Anterior cingulate cortex (tissue), 58 donors: ENCODE measurements around the gene NPY4R2.
"Not testable (repeated sequence)": the region's sequence is repeated elsewhere in the genome, so short reads cannot be mapped to it uniquely, and the experiment has no call there.

Experiments used
- DNase-seq, 58 donors: peaks; one replicate each; lab custom pipeline; 2025; lab: John Stamatoyannopoulos, UW

NPY4R2 gene, protein sequence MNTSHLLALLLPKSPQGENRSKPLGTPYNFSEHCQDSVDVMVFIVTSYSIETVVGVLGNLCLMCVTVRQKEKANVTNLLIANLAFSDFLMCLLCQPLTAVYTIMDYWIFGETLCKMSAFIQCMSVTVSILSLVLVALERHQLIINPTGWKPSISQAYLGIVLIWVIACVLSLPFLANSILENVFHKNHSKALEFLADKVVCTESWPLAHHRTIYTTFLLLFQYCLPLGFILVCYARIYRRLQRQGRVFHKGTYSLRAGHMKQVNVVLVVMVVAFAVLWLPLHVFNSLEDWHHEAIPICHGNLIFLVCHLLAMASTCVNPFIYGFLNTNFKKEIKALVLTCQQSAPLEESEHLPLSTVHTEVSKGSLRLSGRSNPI

DNA sequence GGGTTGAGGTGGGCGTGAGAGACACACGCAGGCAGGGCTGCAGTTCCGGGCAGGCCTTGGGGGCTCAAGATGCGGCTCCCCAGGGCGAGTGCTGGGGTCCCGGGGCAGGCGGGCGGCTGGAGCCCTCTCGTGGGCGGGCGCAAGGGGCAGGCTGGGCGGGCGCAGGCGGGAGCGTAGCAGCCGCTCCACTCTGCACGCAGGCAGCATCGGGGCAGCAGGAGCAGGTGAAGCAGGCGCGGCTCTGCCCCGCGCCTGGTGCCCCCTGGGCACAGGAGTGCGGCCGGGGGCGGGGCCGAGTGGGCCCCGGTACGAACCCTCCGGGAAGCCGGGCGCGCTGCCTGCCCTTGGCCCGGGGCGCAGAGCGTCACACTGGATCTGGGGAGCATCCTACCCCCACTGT lies at the start of gene NPY4R2:
TSS of gene NPY4R2 (plus strand) at position 188 of the 400 bp plus-strand sequence. CDS start 3,326 bp downstream, outside the sequence.
- DNase-seq: not testable (repeated sequence)

DNA sequence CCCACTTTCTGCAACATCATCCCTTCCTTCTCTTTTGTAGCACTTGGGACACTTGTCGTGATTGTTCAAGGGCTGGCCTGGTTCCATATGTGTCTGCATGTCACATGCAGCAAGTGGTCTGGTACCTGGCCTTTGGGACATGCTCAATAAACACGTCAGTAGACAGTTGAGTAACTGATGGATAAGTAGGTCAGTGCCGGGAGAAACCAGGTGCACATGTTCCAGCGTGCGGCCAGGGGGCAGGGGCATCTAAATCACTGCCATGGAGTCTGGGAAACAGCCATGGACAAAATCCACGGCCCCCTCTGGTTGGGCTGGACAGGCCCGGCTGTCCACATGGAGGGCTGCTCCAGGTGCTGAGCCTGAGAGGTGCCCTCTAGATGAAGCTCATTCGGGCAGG lies 47.6 kb upstream of the NPY4R2 start:
- not testable (repeated sequence) for DNase-seq

DNA sequence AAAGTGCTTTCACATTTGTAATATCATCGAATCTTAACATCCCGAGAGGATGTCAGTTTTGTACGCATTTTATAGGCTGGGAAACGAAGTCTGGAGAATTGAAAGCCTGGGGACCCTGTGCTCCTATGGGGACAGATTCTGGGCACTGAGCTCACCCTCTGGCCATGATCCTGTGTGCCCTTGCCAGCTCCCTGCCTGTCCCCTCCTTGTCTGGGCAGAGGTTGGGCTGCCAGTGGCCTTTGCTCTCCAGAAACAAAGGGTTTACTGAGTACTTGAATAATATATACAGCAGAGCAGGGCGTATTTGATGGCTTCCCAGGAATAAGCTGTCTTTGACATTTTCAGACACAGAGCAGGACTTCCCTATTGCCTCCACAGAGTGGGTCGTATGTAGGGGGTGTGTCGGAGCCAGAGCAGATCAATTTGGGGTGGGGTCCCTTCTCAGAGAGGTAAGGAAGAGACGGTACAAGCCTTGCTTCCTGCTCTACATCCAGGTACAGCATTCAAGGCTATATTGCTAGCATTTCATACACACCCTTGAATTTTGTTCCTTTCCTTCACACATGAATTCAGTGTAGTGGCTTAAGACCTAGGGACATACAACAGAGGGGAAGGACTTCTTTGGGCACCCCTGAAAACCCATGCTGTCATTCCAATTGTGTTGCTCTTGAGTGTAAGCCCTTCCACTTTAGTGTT lies 46.8 kb upstream of the NPY4R2 start:
- DNase-seq: not testable (repeated sequence)

DNA sequence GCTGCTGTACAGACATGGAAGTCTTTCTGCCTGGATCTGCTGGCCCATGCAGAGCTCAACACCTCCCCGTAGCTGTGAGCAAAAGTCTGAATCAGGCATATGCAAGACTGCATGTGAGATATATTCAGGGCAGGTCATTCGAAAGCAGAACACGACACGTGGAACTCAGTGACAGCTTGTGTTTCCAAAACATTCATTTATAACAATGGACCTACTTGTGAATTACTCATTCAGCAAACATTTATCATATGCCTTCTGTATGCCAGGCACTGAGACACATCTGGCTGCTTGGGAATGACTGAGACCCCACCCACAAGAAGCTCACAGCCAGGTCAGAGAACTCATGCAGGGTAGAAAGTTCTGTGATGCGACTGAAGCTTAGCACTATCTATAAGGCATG lies 46.2 kb upstream of the NPY4R2 start:
- DNase-seq: not testable (repeated sequence)

DNA sequence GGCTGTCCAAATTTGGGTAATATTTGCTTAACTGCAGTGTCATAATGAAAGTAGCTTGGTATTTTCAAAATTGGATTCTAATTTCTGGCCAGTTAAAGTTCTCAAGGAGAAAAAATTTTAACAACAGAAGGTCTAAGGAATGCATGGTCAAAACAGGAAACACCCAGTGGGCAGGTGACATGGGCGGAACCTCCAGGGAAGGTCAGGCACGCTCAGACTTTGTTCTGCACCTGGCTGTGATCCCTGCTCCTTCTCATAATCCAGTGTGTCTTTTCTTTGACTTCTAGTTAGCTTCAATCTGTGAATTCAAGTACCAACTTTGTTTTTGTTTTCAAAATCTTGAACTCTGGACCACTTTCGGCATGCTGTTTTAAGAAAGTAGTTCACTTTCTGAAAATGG lies 34.2 kb upstream of the NPY4R2 start:
- not testable (repeated sequence) for DNase-seq

DNA sequence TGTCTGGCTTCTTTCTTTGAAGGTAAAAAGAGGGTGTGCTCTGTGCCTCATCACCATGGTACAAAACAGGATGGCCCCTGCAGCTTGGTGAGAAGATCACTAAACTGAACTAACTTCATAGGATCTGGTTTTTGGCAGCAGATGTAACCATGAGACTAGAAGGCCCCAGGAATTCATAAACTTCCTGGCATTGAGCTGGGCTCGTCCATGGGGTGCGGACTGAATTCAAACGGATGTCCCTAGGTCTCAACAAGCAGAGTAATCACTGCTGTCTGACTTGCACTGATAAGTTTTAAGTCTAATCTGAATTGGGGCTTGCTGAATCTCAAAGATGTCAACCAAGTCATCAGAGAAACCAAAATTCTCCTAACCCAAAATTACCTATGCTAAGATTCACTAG lies 33.5 kb upstream of the NPY4R2 start:
- DNase-seq: not testable (repeated sequence)

DNA sequence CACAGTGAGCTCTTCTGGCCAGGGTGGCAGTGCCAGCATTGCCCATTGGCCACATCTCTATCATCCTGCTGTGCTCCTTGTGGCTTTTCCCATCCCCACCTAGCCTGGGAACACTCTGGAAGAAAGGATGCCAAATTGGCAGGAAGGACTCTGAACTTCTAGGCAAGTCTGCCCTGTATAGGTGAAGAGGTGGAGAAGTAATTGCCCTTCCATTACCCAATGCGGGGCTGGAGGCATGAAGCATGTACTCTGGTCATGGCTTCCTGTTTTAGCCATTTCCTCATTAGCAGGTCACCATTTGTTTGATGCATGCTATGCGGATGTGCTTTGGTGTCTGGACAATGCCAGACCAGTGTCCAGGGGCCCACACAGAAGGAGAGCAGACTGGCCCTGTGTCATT lies 32.1 kb upstream of the NPY4R2 start:
- DNase-seq: not testable (repeated sequence)

DNA sequence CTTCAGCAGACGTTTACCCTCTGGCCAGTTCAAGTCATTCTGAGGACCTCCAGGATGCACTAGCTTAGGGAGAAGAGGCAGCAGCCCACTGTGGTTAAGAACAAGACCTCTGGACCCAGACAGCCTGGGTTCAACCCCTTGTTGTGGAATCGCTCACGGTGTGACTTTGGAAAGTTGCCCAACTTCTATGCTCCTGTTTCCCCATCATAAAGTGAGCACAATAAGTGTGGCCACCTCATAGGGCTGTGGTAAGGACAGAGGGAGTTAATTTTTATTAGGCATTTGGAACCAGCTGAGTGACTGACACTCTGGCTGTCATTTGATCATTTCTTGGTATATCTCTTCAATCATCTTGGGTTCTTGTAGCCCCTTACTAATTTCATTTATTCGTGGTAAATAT lies 31.6 kb upstream of the NPY4R2 start:
- DNase-seq: not testable (repeated sequence)

DNA sequence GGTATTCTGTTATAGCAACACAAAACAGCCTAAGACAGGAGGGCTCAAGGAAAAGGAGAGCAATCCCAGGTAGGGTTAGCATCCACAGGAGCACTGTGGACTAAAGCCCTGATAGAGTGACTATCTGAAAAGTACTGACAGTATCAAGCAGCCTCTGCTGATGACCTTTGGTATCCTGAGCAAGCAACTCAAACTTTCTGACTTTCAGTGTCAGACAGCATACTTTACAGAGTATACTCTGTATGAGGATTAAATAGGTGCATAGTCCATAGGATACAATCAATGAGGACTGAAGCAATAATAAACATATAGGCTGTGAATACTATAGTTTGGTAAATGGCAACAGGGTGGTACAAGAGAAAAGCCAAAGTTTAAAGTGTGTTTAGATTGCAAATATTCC lies 27.7 kb upstream of the NPY4R2 start:
- not testable (repeated sequence) for DNase-seq

DNA sequence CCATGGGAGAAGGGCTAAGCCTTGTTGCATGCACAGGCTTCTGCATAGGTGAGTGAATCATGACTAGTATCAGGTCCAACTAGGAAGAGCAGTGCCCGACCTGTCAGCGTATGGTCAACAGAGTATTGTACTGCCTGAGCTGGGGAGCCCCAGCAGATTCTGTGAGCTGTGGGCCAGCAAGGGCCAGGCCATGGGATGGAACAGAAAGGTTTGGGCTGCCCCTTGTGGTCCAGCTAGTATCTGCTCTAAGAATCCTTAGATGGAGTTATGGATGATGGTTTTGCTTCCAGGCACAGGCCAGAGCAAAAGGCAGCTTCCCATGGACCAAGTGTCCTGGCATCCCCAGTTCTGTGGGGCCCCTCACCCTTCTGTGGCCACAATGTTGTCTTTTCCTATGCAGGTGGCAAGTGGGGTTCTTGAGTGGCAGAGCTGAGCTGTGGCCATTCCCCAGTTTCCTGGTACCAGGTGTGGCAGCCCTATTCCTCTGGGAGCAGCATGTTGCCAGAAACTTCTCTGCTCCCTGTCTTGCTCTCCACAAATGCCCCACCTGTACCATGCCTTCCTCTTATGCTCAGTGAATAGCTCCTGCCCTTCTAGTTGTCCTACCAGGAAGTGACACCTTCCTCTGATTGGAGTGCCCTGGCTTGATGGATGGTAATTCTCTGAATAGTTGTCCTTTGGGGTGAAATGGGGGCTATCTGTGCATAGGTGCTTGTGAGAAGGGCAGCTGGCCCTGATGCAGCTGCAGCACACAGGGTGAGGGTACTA lies 25.8 kb upstream of the NPY4R2 start:
- DNase-seq: not testable (repeated sequence)

DNA sequence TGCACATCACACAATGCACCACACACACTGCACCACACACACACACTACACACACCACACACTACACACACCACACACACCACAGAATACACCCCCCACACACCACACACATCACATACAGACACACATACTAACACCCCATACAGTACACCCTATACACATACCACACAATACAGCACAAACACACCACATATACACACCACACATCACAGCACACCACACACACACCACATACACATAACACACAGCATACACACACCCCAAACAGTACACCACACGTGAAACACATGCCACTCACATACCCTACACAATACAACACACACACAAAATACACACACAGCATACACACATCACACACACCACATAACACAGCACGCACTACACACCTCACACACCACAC lies 23.9 kb upstream of the NPY4R2 start:
- not testable (repeated sequence) for DNase-seq

DNA sequence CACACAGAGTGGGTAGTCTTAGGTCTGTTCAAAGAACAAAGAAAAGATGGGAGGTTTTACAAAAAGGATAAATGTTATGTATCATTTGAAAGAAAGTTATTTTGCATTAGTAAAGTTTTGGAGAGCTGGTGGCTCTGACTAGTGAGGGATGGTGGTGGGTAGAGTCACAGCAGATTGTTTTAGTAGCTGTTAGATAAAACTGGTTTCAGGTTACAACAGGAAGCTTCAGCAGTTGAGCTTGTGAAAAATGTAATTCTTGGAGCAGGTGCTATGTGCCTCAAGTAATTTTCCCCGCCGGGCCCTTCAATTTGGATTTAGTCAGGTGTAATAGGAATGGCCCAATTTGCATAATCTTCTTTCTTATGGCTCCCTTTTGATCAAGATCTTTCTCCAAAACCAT lies 20.6 kb upstream of the NPY4R2 start:
- not testable (repeated sequence) for DNase-seq

DNA sequence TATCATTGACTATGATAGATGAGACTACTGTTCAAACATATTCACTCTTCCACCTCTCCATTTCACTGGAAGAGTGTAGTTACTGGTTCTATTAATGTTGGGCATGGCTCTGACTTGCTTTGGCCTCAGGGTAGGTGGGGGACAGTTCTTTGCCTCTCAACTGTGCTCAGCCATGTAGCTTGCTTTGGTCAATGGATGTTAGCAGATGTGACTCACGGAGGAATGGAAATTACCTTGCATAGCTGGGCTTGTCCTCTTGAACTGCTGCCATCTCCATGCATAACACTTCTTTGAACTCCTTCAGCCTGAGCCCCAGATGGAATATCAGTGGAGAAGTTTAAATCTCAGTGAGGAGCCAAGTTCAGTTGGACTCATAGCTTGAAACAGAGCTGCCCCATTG lies 9.1 kb upstream of the NPY4R2 start:
- DNase-seq: not testable (repeated sequence)

DNA sequence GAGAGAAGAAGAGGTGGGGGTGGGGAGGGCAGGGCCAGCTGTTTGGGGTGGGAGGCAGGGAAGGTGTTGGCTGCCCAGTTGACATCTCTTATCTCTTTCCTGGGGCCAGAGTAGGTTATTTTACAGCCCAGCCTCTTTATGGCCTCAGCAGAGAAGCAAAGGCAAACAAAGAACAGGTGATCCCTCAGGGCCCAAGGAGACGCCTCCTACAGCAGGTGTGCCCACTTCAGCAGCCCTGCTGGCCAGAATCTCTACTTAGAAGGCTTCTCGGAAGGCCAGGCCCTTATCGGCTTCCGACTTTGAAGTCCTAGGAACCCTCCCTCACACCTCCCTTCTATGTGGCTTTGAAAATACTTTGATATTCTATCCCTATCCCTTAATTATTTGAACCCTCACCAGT lies 8.0 kb upstream of the NPY4R2 start:
- not testable (repeated sequence) for DNase-seq

DNA sequence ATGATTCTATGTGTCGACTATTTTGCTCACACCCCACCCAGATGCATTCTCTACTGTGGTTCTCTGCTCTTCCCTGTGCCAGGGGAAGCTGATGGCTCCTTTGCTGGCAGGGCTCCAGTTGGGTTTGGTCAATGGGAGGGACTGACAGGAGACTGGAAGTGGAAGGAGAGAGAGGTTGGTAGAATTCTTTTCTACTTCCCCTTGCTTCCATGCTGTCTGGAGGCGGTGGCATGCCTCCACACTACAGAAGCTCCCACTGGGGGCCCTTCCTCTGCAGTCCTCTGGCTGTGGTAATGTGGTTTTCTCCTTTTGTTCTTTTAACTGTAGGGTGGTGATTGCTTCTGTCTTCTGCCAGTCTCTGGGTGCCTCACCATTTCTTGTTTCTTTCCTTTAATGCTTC lies 4.4 kb upstream of the NPY4R2 start:
- DNase-seq: not testable (repeated sequence)

DNA sequence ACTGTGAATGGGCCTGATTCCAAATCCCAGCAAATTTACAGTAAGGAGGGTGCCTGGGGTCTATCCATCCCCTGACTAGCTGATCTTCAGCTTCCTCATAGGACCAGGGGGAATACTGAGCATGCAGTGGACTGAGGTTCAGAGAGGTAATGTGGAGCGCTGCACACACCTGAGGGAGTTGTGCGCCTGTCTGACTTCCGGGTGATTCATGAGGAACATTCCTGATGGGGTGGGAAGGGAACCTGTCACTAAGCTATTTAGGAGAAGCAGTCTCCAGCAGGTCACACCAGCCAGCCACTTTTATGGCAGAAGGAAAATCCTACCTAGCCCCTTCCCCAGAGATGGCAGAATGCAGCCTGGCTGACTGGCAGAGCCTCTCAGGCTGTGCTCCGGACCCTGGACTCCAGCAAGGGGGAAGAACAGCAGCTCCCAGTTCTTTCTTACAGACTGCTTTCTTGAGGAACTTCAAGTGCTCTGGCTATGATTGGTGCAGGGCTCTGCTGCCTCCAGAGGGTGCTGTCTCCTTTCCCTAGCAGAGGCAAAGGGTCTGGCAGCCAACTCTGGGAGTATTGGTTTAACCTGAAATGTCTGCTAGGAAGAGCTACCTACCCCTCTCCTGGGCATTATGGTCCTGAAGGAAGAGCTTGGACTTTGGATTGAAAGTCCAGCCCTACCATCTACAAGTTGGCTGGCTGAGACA lies 2.5 kb upstream of the NPY4R2 start:
- DNase-seq: not testable (repeated sequence)

DNA sequence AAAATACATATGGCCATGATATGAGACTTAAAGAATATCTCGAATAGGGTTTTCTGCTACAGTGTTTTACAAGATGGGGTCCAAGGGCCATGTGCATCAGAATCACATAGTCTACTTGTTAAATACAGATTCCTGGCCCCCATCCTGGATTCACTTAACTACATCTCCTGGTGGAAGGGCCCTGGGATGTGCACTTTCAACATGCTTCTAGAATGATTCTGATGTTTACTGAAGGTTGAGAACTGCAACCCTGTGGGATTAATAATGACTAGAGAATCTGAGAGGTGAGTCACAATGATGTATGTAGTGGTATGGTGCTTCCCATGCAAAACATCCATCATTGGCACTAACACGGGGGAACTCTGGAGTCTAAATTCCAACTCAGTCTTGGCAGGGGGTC lies 2.1 kb downstream of the NPY4R2 start:
- not testable (repeated sequence) for DNase-seq

DNA sequence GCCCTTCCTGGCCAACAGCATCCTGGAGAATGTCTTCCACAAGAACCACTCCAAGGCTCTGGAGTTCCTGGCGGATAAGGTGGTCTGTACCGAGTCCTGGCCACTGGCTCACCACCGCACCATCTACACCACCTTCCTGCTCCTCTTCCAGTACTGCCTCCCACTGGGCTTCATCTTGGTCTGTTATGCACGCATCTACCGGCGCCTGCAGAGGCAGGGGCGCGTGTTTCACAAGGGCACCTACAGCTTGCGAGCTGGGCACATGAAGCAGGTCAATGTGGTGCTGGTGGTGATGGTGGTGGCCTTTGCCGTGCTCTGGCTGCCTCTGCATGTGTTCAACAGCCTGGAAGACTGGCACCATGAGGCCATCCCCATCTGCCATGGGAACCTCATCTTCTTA lies 4.0 kb downstream of the NPY4R2 start:
- not testable (repeated sequence) for DNase-seq

DNA sequence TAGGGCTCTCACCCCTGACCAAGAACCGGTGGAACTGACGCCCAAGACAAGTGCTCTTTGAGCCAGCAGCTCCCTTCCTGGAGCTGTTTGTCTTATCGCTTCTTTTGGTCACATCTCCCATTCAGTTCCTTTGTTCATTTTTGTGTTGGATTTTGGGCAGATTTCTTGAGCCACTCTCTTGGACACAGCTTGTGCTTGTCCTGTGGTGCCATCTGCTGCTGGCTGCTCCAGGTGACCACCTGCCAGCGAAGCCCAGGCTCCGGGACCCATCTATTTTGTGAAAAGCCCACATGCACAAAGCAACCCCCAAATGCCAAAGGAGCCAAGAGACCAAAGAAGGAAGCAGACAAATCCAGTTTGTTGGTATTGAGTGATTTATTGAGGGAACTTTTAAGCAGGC lies 6.2 kb downstream of the NPY4R2 start:
- not testable (repeated sequence) for DNase-seq

DNA sequence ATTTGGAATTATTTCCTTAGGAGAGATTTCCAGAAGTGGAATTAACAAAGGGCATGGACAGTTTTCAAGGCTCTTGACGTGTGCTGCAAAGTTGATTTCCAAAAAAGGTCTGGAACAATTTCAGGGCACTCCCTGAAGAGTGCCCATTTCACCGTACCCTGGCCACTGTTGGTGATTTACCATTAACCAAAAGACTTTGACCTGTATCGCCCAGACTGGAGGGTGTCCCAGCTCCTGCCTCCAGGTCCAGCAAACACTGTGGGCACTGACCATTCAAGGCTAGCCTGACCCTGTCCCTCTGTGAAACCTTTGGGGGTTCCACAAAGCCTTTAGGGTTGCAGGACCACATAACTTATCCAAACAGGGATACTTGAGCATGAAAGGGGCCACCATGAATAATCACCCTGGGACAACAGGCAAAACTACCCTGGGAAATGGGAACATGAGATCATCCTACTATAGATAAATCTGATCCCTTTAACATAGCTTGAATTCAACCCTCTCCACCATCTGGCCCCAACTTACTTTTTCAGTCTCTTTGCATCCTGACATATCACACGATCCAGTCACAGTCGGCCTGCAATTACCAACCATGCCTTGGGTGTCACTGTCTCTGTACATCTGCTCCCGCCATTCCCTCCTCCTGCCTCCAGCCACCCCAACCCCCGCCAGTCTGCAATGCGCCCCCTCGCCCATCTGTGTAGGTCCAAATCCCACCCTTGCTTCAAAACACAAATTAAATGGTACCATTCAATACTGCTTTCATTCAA lies 8.9 kb downstream of the NPY4R2 start:
- DNase-seq: not testable (repeated sequence)
